Measurements from ENCODE around the gene RELT.

The RELT gene

GRCh38 chr11:73376160-73376802 is at the start of gene RELT:
TSS of gene RELT (plus strand) at chr11:73376399. CDS start at chr11:73389137, 12,738 bp downstream.
- DNase-seq (ENCODE audit: low read depth, low spot score), result peak; percentile 83

DNA sequence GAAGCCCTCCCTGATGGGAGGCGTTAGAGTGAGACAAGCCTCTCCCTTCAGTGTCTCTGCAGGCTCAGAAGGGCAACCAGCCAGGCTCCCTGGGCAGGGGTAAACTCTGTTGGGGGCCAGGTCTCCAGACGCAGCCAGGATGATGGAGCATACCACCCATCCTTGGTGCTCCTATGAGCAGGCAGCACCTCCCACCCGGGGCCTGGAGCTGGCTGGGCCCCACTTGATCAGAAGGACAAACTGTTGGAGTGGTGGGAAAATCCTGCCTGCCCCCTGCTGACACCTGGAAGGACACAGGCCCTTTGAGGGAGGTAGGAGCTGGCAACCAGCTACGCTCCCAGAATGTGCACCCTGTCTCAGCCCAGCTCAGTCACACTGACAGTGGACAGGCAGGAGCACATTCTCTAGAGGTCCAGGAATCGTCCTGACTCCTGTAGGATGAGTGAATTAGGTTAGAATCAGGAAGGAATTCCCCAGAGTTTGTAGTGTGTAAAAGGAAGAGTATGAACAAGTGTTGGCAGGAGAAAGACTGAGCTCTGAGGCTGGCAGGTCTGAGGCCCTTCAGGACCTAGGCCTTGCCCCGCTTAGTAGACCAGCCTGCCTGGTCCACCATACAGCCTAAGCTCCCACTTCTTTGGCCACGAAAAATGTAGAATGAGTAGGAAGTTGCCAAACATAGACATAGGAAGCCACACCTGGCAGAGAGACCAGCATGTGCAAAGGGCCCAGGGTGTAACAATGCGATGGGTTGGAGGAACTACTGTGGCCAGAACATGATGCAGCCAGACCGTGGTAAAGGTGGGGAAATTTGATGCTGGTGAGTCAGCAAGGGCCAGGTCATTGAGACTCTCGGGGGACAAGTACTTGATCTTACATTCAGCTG is 49.0 kb upstream of the RELT start:
- DNase-seq (ENCODE audit: low read depth, low spot score), result no peak

DNA sequence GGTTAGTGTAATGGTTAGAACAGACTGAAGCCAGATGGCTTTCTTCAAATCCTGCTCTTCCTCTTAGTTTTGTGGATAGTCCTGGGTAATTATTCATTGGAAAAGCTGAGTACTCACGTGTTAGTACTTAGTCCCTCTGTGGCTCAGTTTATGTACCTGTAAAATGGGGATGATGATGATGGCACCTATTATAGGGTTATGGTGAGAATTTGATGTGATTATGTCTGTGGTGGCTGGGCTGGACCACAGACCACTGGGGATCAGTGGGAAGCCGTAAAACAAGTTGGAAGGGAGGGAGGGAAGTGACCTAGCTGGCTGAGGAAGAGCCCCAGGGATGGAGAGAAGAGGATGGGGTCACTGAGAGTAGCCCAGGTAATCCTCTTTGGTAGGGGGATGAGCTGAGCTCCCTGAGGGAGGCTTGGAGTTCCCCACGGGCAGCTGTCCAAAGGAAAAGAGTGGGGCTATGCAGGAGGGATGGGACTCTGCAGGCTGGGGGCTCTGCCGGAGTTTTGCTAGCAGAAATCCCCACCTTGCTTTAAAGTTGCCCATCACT is 48.3 kb upstream of the RELT start:
- no peak for DNase-seq (ENCODE audit: low read depth, low spot score)

GRCh38 chr11:73330569-73331093 is 45.6 kb upstream of the RELT start:
- DNase-seq (ENCODE audit: low read depth, low spot score), result no peak

GRCh38 chr11:73331138-73331916 is 44.9 kb upstream of the RELT start:
- no peak for DNase-seq (ENCODE audit: low read depth, low spot score)

DNA sequence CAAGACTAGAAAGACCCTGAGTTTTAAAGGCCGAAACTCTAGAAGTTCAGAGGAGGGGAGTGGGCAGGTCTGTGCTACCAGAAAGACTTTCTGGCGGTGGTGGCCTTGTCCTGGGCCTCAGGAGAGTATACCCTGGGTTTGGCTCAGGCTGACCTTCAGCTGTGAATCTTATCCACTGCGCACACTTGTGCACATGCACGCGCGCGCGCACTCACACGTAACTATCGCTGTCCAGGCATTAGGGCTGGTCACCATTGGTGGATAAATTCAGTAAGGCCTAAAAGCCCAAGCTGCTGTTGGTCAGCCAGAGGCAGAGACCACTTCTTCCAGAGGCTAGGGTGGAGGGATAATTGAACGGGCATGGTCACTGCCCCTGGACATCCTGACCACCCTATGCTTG is 43.0 kb upstream of the RELT start:
- no peak for DNase-seq (ENCODE audit: low read depth, low spot score)

GRCh38 chr11:73333640-73334383 is 42.4 kb upstream of the RELT start:
- no peak for DNase-seq (ENCODE audit: low read depth, low spot score)

GRCh38 chr11:73334384-73335203 is 41.6 kb upstream of the RELT start:
- DNase-seq (ENCODE audit: low read depth, low spot score), result no peak

GRCh38 chr11:73335204-73335923 is 40.8 kb upstream of the RELT start:
- peak; percentile 63 for DNase-seq (ENCODE audit: low read depth, low spot score)

DNA sequence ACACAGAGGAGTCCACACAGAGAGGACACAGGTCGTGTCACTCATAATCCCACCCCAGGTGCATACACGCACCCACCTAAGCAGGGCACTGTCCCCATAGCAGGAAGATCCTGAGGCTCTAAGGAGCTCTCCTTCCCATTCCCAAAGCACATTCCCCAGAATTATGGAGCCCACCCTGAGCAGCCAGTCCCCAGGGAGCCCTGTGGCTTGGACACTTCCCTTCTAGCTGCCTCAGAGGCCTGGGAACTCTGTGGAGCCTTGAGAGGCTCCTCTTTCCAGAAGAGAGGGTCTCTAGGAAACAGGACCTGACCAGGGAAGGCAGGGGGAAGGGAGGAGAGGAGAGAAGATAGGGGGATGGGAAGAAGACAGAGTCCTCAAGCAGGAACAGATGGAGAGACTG is 38.4 kb upstream of the RELT start:
- no peak for DNase-seq (ENCODE audit: low read depth, low spot score)

DNA sequence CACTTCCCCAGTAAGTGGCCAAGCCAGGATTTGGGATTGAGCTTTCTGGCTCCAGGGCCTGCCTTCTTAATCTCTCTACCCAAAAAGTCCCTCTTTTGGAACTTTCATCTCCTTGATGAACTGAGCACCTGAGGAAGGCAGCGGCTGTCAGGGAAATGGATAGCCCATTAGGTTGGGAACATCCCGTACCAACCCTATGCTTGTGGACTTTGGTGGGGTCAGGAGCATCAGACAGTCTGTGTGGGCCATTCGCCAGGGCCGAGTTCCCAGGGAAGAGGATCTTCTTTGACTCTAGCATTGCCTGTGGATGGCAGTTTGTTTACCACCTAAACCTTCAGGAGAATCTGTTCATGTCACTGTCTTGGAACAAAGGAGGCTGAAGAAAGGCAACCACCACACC is 37.9 kb upstream of the RELT start:
- DNase-seq (ENCODE audit: low read depth, low spot score), result no peak

DNA sequence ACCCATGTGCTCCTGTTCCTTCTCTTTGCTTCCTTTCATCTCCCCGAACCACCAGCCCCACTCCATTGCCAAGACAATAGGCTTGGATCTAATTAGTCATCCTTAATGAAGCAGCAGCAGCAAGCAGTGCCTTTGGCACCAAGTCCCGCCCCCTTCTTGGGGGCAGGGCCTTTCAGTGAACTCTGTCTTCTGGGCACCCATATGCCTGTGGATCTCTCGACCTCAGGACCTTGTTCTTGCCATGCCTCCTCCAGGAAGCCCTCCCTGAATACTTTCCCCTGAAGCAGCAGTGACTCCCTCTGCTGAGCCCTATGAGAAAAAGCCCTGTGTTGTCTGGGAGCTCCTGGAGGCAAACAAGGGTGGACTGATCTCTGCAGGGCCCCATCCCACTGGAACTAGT is 36.0 kb upstream of the RELT start:
- no peak for DNase-seq (ENCODE audit: low read depth, low spot score)

- no peak for DNase-seq (ENCODE audit: low read depth, low spot score)
These were observed 33.6 kb upstream of the RELT start for GRCh38 chr11:73342633-73343032.

DNA sequence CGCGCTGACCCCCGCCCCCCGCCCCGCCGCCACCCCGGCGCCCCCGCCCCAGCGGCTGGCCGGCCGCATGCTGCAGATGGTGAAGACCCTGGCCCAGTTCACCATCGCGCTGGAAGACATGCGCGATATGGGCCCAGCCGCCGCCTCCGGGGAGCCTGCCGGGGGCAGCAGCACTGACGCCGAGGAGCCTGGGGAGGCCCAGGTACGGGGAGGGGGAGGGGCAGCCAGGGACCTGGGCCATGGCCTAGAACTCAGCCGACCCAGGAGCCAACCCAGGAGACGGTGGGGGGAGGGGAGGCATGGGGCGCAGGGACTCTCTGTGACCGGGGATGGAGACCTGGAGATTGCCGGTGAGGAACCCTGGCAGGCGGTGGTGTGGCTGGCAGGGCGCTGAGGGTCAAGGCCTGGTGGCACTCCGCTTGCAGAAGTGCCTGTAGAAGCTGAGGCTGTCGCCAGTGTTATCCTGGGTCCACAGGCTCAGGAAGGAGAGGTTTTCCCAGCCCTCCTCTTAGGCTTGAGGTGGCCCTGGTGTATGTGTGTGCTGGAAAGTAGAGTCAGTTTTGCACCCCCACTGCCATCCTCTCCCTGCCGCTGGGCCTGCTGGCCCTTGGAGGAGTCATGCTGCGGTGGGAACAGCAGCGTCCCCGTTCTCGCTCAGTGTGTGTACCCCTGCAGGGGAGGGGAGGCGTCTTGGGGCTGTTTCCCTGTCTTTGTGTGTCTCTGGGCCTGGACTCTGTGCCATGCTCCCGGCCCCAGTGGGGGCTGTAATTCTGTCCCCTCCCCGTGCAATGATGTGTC is 32.9 kb upstream of the RELT start:
- no peak for DNase-seq (ENCODE audit: low read depth, low spot score)

DNA sequence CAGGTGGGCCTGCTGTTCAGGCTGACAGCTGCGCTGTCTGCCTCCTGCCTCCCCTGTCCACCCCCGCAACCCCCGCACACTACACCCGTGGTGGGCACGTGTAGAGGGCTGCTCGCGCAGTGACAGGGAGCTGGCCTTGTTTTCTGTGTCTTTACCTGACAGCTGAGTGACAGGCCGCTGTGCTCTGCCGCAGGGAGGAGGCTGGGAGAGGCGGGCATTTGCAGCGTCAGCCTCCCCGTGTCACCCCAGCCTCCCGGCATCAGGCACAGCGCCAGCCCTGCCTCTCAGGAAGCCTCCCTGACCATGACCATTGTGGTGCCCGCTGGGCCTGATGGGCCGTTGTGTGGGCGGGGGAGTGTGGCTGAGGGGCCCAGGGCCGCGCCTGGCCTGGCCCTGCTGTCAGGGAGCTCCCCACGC is 32.0 kb upstream of the RELT start:
- no peak for DNase-seq (ENCODE audit: low read depth, low spot score)

- no peak for DNase-seq (ENCODE audit: low read depth, low spot score)
These were observed 30.6 kb upstream of the RELT start for GRCh38 chr11:73345481-73346160.

DNA sequence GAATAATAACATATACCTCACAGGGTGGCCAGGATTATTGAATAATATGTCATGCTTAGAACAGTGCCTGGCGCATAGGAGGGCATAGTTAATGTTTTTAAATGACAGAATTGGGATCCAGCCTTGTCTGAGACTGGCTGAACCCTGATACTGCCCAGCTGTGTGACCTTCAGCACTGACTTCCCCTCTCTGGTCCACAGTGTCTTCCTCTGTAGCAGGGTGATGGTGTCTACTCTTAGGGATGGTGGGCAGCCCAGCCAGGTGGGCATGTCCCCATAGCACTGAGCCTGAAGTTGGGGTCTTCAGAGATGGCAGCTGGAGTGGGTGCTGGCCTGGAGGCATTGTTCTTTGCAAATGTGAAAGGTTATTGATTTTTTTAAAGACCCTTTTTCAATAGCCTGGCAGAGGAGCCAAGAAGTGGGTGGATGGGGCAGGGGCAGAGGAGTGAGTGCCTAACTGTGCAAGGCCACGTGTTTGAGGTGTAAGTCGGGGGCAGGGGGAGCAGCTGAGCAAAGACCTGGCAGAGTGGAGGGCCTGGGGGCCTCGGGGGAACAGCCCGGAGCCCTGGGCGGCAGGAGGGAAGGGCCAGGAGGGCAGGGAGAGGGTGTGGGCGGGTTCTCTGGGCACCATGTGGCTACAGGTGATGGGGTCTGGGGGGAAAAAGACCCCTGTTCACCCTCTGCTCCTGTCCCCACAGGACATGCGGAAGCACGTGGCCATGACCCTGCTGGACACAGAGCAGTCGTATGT is 29.8 kb upstream of the RELT start:
- DNase-seq (ENCODE audit: low read depth, low spot score), result no peak
